K562 (cell line): ENCODE results near the gene NDST1. TPM values are rescaled to one million over a fixed set of nuclear protein-coding genes. Genes with fewer than 3 reads are reported as not detected.

Experiments used
- ATAC-seq: fragments of 200-7000 bp; cut with Tn5 transposase; 3 replicates; pipeline ENCODE4 v1.9.1; 2020; ENCODE audit warnings: moderate library complexity
- BruUV-seq: library from RNA; stranded (reverse); fragments of 400-500 nt; replicated peaks from 2 replicates; lab custom pipeline; 2021; lab: Mats Ljungman, UMichigan
- CTCF ChIA-PET: fragments of 300-600 bp; formaldehyde crosslinking; extraction: SDS; loops from one replicate; lab custom pipeline; 2021; ENCODE audit warnings: low intra/inter-chr PET ratio; lab: Yijun Ruan, JAX
- POLR2A ChIA-PET: fragments of 300-600, 350-650 bp; sonication (Branson Sonifier 250); formaldehyde crosslinking; extraction: SDS; loops from one replicate; lab custom pipeline; 2021; ENCODE audit warnings: antibody characterized with exemption, inconsistent platforms; lab: Yijun Ruan, JAX
- DNase-seq, 4 experiments: peaks; one replicate each; pipeline versions ENCODE4 v3.0.0 to v3.0.0-alpha.2; 2011 to 2018; ENCODE audit warnings: low spot score in 3 of 4, mixed read lengths in 3 of 4; ENCODE audit errors: extremely low read depth in 1 of 4
- FAIRE-seq: peaks from 2 replicates; lab custom pipeline; 2011; peaks lifted over from hg19 to GRCh38; lab: Jason Lieb, UNC
- H2AFZ ChIP-seq: 2 replicates; pipeline ENCODE4 v1.6.0; 2011; ENCODE audit warnings: low read depth, low read length, control low read depth, inconsistent platforms
- H3K27ac ChIP-seq: fragments of 200-600 bp; 3 replicates; pipeline ENCODE4 v1.8.0; 2011; ENCODE audit warnings: low read depth, mild to moderate bottlenecking, control low read depth, inconsistent platforms, low read length, moderate library complexity, mixed read lengths; ENCODE audit errors: extremely low read depth
- H3K27me3 ChIP-seq, 2 experiments: fragments of 300-600 bp in 1 of 2; 2 replicates in 1 of 2; 3 replicates in 1 of 2; pipeline versions ENCODE4 v1.6.0 to v1.8.0; 2011; ENCODE audit warnings: inconsistent platforms in 2 of 2, low read length in 2 of 2, mild to moderate bottlenecking in 1 of 2, mixed read lengths in 1 of 2, moderate library complexity in 1 of 2; ENCODE audit not compliant: control insufficient read depth in 2 of 2, insufficient read depth in 2 of 2
- H3K36me3 ChIP-seq: fragments of 300-600 bp; 3 replicates; pipeline ENCODE4 v1.8.0; 2011; ENCODE audit warnings: mild to moderate bottlenecking, low read length, inconsistent platforms; ENCODE audit not compliant: control insufficient read depth, insufficient read depth
- H3K4me1 ChIP-seq, 2 experiments: fragments of 200-600 bp in 1 of 2; replicated peaks in 1 of 2; 2 replicates in 1 of 2; 3 replicates in 1 of 2; pipeline versions ENCODE4 v1.5.1 to v1.8.0; 2011; ENCODE audit warnings: inconsistent platforms in 2 of 2, low read length in 2 of 2, mild to moderate bottlenecking in 1 of 2, mixed read lengths in 1 of 2, moderate library complexity in 1 of 2; ENCODE audit not compliant: control insufficient read depth in 2 of 2, insufficient read depth in 2 of 2
- H3K4me2 ChIP-seq: 2 replicates; pipeline ENCODE4 v1.6.1; 2011; ENCODE audit warnings: low read length, control low read depth, inconsistent platforms, mixed read lengths; ENCODE audit not compliant: insufficient read depth
- H3K4me3 ChIP-seq: fragments of 200-600 bp; sonication (generic), shearing (Covaris generic); 2 replicates; pipeline ENCODE4 v1.5.1; 2016; ENCODE audit warnings: control low read depth, inconsistent platforms
- H3K79me2 ChIP-seq: fragments of 200-600 bp; 3 replicates; pipeline ENCODE4 v1.8.0; 2011; ENCODE audit warnings: low read length, inconsistent platforms; ENCODE audit not compliant: control insufficient read depth, insufficient read depth
- H3K9ac ChIP-seq, 2 experiments: 2 replicates each; pipeline versions ENCODE4 v1.6.0 to v1.6.1; 2011; ENCODE audit warnings: low read depth in 2 of 2, low read length in 2 of 2, control low read depth in 1 of 2, inconsistent platforms in 1 of 2, mild to moderate bottlenecking in 1 of 2, mixed read lengths in 1 of 2; ENCODE audit not compliant: insufficient read depth in 1 of 2
- H3K9me1 ChIP-seq: one replicate; pipeline ENCODE4 v1.6.0; 2011; ENCODE audit warnings: inconsistent platforms, mild to moderate bottlenecking, low read length, moderate library complexity; ENCODE audit not compliant: control insufficient read depth, insufficient read depth
- H3K9me3 ChIP-seq: replicated peaks from 2 replicates; pipeline ENCODE4 v1.5.1; 2011; ENCODE audit warnings: low read depth, low read length, inconsistent platforms; ENCODE audit not compliant: control insufficient read depth, insufficient read depth
- H4K20me1 ChIP-seq: replicated peaks from 2 replicates; pipeline ENCODE4 v1.6.1; 2011; ENCODE audit warnings: low read length, inconsistent platforms, mixed read lengths; ENCODE audit not compliant: control insufficient read depth, insufficient read depth
- BRD4 ChIP-seq: fragments of 200-600 bp; sonication (generic); IDR thresholded peaks from 2 replicates; pipeline ENCODE4 v1.6.1; 2017; ENCODE audit warnings: inconsistent platforms
- CHD2 ChIP-seq: IDR thresholded peaks from 2 replicates; pipeline ENCODE4 v1.6.1; 2011; ENCODE audit warnings: low read depth, low read length
- CREBBP ChIP-seq: IDR thresholded peaks from one replicate; pipeline ENCODE4 v1.6.1; 2012; ENCODE audit warnings: low read depth, mild to moderate bottlenecking, control low read depth, inconsistent platforms, low read length
- DACH1 ChIP-seq: fragments of 450-650 bp; IDR thresholded peaks from 2 replicates; pipeline ENCODE4 v1.6.1; 2018; ENCODE audit not compliant: partially characterized antibody
- FOXA3 ChIP-seq, 2 experiments: fragments of 450-650 bp in 1 of 2; sonication (generic) in 1 of 2; formaldehyde crosslinking; IDR thresholded peaks in 1 of 2; conservative IDR thresholded peaks in 1 of 2; 2 replicates each; pipeline versions ENCODE4 v1.4.0 to v1.8.0; 2020 to 2022; ENCODE audit warnings: mild to moderate bottlenecking in 2 of 2, missing genetic modification reagents in 1 of 2
- FOXK2 ChIP-seq, 2 experiments: fragments of 450-650 bp; IDR thresholded peaks in 1 of 2; conservative IDR thresholded peaks in 1 of 2; 2 replicates each; pipeline ENCODE4 v1.6.1; 2016; ENCODE audit warnings: low read depth in 2 of 2, mild to moderate bottlenecking in 1 of 2
- HNRNPLL ChIP-seq: fragments of 200-400 bp; formaldehyde crosslinking; IDR thresholded peaks from 2 replicates; pipeline ENCODE4 v1.6.1; 2017; ENCODE audit warnings: low read length, low read depth, mild to moderate bottlenecking; ENCODE audit not compliant: poor library complexity, severe bottlenecking
- NCOA2 ChIP-seq, 2 experiments: fragments of 450-650 bp; IDR thresholded peaks; 2 replicates each; pipeline ENCODE4 v1.6.1; 2018; ENCODE audit warnings: mild to moderate bottlenecking in 2 of 2, moderate library complexity in 1 of 2; ENCODE audit not compliant: partially characterized antibody in 2 of 2
- ZNF507 ChIP-seq: conservative IDR thresholded peaks from 2 replicates; pipeline ENCODE4 v1.6.1; 2017; ENCODE audit warnings: missing genetic modification characterization, missing compliant biosample characterization
- ZNF561 ChIP-seq: fragments of 450-650 bp; formaldehyde crosslinking; conservative IDR thresholded peaks from 2 replicates; pipeline ENCODE4 v1.4.0; 2020; ENCODE audit warnings: mild to moderate bottlenecking, moderate library complexity
- ZNF79 ChIP-seq: fragments of 250-450 bp; sonication (Bioruptor Pico); IDR thresholded peaks from 2 replicates; pipeline ENCODE4 v1.4.0; 2020; ENCODE audit warnings: low read depth, mild to moderate bottlenecking, moderate library complexity
- WGBS: fragments of 100-300 bp; shearing (Covaris generic); methylation state at CpG from one replicate; pipeline ENCODE4 v1.1.6; 2016; ENCODE audit warnings: low coverage, mixed read lengths; ENCODE audit not compliant: insufficient coverage; ENCODE audit errors: missing lambda C conversion rate; 5-methylcytosine and 5-hydroxymethylcytosine counted together
- in situ Hi-C: fragments of 300-500 bp; cut with MboI; formaldehyde crosslinking; loops from 4 replicates; pipeline ENCODE4 v1.15.0; 2018; ENCODE audit warnings: inconsistent platforms, mixed read lengths
- intact Hi-C: fragments of 100-400 bp; cut with micrococcal nuclease; formaldehyde crosslinking; loops from 2 replicates; pipeline ENCODE4 v1.14.2; 2022
- polyA plus RNA-seq, 8 experiments: library from polyadenylated mRNA; depleted of rRNA in 4 of 8; stranded (reverse) in 5 of 8; unstranded in 3 of 8; fragments of >200 nt; fragmentation: Nextera tagmentation in 2 of 8; fragmentation: Illumina TruSeq in 1 of 8; extraction: Ambion mirVana in 2 of 8; extraction: Trizol in 1 of 8; gene quantifications; 2 replicates each; pipeline versions ENCODE4 v1.2.1 to v1.2.3, GENCODE V29; 2011 to 2014; ENCODE audit warnings: inconsistent platforms in 1 of 8, missing spikeins in 1 of 8
- total RNA-seq, 7 experiments: library from RNA; depleted of rRNA in 6 of 7; stranded (reverse); fragments of >200 nt in 6 of 7; fragmentation: Illumina TruSeq in 2 of 7; extraction: Trizol in 2 of 7; gene quantifications; 2 replicates each; pipeline versions ENCODE4 v1.2.1 to v1.2.3, GENCODE V29; 2011 to 2021; ENCODE audit warnings: low replicate concordance in 1 of 7
- TF ChIP-seq, protein P1 (sequence below): fragments of 250-450 bp; sonication (Bioruptor Pico); IDR thresholded peaks from 2 replicates; pipeline ENCODE4 v1.8.0; 2021; ENCODE audit warnings: moderate library complexity, mild to moderate bottlenecking, inconsistent platforms
- TF ChIP-seq, protein P2 (sequence below), 2 experiments: fragments of 450-650 bp in 1 of 2; IDR thresholded peaks; 2 replicates each; pipeline ENCODE4 v1.6.1; 2011 to 2017; ENCODE audit warnings: low read depth in 2 of 2, antibody characterized with exemption in 1 of 2, borderline replicate concordance in 1 of 2, low read length in 1 of 2, mild to moderate bottlenecking in 1 of 2, mixed read lengths in 1 of 2; ENCODE audit not compliant: control insufficient read depth in 1 of 2

NDST1 gene
- total and polyA plus RNA-seq, 9 of the 15 experiments (the other 6 are each of a cell fraction or from before 2014, with no cell fraction given) = 0.38 to 47.9 (median 9.9) TPM

DNA sequence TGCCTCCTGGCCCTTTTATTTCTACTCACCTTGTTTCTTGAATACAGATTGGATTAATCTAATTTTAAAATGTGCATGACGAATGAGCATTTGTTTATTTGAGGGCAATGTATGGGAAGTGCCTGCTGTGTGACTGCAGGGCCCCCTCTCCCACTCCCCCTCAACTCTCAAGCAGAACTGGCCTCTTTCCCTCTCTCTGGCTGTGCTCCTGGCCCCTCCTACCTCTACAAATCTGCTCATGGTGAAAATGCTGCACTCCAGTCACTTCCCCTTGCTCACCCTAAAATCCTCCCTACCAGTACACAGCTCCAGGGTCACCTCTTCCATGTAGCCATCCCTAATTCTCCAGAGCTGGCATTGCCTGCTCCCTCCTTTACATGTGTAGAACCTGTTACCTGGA lies 17.2 kb upstream of the NDST1 start (continued):
- TF ChIP-seq, protein P1, sequence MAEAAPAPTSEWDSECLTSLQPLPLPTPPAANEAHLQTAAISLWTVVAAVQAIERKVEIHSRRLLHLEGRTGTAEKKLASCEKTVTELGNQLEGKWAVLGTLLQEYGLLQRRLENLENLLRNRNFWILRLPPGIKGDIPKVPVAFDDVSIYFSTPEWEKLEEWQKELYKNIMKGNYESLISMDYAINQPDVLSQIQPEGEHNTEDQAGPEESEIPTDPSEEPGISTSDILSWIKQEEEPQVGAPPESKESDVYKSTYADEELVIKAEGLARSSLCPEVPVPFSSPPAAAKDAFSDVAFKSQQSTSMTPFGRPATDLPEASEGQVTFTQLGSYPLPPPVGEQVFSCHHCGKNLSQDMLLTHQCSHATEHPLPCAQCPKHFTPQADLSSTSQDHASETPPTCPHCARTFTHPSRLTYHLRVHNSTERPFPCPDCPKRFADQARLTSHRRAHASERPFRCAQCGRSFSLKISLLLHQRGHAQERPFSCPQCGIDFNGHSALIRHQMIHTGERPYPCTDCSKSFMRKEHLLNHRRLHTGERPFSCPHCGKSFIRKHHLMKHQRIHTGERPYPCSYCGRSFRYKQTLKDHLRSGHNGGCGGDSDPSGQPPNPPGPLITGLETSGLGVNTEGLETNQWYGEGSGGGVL (CRISPR knock-in tag) = no peak
- TF ChIP-seq CHD2 (no peak), HNRNPLL (no peak), FOXA3 (CRISPR knock-in tag; conservative IDR thresholded peaks at IDR 0.05 in 1 of 2, IDR thresholded peaks at IDR 0.05 in 1 of 2) (no peak), NCOA2 (IDR thresholded peaks at IDR 0.05; ENCODE audit: partially characterized antibody in 2 of 2) (no peak)

DNA sequence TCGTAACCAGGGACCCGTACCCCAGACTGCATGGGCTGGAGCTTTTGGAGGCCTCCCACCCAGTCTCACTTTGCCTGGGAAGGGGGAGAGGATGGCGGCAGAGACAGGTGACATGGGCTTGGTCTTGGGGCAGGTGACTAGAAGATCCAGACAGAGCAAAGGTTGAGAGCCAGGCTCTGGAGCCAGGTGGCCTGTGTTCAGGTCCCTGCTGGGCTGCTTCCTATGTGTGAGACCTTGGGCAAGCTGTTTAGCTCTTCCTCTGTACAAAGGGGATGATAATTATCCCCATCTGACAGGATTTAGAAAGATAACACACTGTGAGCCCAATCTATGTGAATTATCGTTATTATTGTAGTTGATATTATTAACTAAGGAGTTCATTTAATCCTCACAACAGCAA lies 16.1 kb upstream of the NDST1 start:
- 78% methylated on average over 4 of the region's 4 CpGs for WGBS
- no peak overlapping the region for H3K4me2 ChIP-seq
- H2AFZ ChIP-seq = no peak overlapping the region
- FAIRE-seq (no peak), DNase-seq (no peak), ATAC-seq (no peak)
- no peak overlapping the region for H3K27ac ChIP-seq
- no peak overlapping the region for H3K4me3 ChIP-seq
- intact Hi-C loops (no loop called here), in situ Hi-C loops (no loop called here)
- peaks cover 63% of the 10 kb centered on the region for H3K79me2 ChIP-seq
- H3K4me1 ChIP-seq = peaks cover 34 to 36% of the 10 kb centered on the region in 2 experiments
- CTCF ChIA-PET = no interaction called here
- no peaks in the 10 kb centered on the region for H3K9me1 ChIP-seq
- TF ChIP-seq BRD4 = no peak
- TF ChIP-seq DACH1 = no peak
- TF ChIP-seq ZNF561 = no peak
- TF ChIP-seq FOXK2 (conservative IDR thresholded peaks at IDR 0.05 in 1 of 2, IDR thresholded peaks at IDR 0.05 in 1 of 2; ENCODE audit: low read depth in 2 of 2) = no peak
- TF ChIP-seq ZNF79 (CRISPR knock-in tag) = no peak
- TF ChIP-seq CREBBP = no peak
- no peak for TF ChIP-seq ZNF507 (tag)
- TF ChIP-seq, protein P2, sequence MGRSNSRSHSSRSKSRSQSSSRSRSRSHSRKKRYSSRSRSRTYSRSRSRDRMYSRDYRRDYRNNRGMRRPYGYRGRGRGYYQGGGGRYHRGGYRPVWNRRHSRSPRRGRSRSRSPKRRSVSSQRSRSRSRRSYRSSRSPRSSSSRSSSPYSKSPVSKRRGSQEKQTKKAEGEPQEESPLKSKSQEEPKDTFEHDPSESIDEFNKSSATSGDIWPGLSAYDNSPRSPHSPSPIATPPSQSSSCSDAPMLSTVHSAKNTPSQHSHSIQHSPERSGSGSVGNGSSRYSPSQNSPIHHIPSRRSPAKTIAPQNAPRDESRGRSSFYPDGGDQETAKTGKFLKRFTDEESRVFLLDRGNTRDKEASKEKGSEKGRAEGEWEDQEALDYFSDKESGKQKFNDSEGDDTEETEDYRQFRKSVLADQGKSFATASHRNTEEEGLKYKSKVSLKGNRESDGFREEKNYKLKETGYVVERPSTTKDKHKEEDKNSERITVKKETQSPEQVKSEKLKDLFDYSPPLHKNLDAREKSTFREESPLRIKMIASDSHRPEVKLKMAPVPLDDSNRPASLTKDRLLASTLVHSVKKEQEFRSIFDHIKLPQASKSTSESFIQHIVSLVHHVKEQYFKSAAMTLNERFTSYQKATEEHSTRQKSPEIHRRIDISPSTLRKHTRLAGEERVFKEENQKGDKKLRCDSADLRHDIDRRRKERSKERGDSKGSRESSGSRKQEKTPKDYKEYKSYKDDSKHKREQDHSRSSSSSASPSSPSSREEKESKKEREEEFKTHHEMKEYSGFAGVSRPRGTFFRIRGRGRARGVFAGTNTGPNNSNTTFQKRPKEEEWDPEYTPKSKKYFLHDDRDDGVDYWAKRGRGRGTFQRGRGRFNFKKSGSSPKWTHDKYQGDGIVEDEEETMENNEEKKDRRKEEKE (IDR thresholded peaks at IDR 0.05; ENCODE audit: borderline replicate concordance in 1 of 2, control insufficient read depth in 1 of 2, low read depth in 2 of 2, low read length in 1 of 2) = no peak
- POLR2A ChIA-PET = interaction anchor here (0.6 to 5.0 kb wide), 5 partner anchors 9 to 1136 kb away, joined by 3 to 57 read pairs (median 3); no protein-coding TSS in a partner anchor
- no peaks in the 10 kb centered on the region for H3K9me3 ChIP-seq
- no TSS peak for BruUV-seq
- H3K27me3 ChIP-seq = no peaks in the 10 kb centered on the region
- H3K9ac ChIP-seq = peak overlapping the region in 1 of 2 experiments; percentile 55; a peak in 2 of 4 replicates
- H3K36me3 ChIP-seq = peaks cover 21% of the 10 kb centered on the region; the same call in 2 of the 3 replicates
- H4K20me1 ChIP-seq = peaks cover 3% of the 10 kb centered on the region; the same call in 1 of the 2 replicates
